Astrocyte of the cerebellum (primary cell): ENCODE data around the gene LCN6.
"Not testable (repeated sequence)": the region's sequence is repeated elsewhere in the genome, so short reads cannot be mapped to it uniquely, and the experiment has no call there.

Source experiments
- DNase-seq: peaks from one replicate; pipeline ENCODE4 v3.0.0-alpha.2; 2011; ENCODE audit warnings: low read depth
- H3K4me3 ChIP-seq: 2 replicates; pipeline ENCODE4 v1.5.1; 2011; ENCODE audit warnings: mild to moderate bottlenecking, low read depth, low read length, moderate library complexity
- CTCF ChIP-seq: IDR thresholded peaks from 2 replicates; pipeline ENCODE4 v1.5.1; 2012; ENCODE audit warnings: low read length, low read depth, moderate library complexity, mild to moderate bottlenecking; ENCODE audit errors: missing control alignments
- in situ Hi-C: cut with HindIII; loops from 2 replicates; pipeline ENCODE4 v1.10.0; 2017; ENCODE audit warnings: low sequenced_read_pairs

LCN6 gene

GRCh38 chr9:136717399-136717798, 30.9 kb downstream of the LCN6 start:
- no peak for DNase-seq
- in situ Hi-C loops, result no loop called here
- no peak overlapping the region for H3K4me3 ChIP-seq
- no peak for TF ChIP-seq CTCF

DNA sequence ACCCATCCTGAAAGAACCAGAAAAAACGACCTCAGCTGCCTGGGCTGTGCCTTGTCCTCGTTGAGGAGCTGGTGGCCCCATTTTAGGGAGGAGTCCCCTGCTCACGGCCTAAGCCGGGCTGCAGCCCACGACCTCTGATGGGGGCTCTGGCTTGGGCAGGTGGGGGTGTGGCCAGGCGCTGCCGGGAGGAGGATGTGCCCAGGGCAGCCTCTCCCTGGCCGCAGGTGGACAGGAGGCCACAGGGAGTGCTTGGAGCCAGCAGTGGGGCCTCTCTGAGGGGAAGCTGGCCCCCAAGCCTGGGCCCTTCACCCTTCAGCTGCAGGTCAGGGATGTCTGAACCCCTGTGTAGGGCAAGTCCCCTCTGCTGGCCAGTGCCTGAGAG, 33.4 kb downstream of the LCN6 start:
- in situ Hi-C loops, result loop anchor here (5.0 kb wide), 1 partner anchor 52 kb away; no protein-coding TSS in a partner anchor
- DNase-seq, result no peak
- TF ChIP-seq CTCF, result no peak
- H3K4me3 ChIP-seq, result no peak overlapping the region

DNA sequence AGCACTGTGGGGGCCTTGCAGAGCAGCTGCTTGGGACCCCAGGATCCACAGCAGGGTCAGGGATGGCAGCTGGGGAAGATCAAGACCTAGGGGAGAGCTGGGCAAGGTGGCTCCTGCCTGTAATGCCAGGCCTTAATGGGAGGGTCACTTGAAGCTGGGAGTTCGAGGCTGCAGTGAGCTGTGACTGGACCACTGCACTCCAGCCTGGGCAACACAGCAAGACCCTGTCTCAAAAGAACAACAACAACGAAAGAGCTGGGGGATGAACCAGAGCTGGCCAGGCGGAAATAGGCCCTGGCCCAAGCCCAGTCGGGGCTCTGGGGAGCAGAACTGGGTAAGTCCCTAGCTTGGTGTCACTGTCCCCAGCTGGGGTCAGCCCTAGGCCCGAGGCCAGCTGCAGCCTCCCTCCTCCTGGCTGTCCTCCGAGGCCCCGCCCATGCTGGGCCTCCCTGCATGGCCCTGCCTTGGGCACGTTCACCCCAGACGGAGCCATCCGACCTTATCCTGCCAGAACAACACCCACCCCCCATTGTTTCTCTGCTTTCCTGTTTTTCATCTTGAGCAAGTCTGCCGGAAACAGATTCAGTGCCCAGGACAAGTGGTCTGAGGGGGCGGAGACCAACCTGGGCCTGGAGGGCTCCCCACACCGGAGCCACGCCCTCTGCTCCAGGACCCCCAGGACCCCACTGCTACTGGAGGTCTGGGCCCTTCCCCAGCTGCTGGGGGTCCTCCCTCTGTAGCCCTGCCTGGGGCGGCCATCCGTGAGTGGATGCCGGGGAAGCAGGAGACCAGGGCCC, 34.0 kb downstream of the LCN6 start:
- in situ Hi-C loops, result loop anchor here (5.0 kb wide), 1 partner anchor 53 kb away; no protein-coding TSS in a partner anchor
- no peak for TF ChIP-seq CTCF
- H3K4me3 ChIP-seq, result no peak overlapping the region
- DNase-seq, result no peak

DNA sequence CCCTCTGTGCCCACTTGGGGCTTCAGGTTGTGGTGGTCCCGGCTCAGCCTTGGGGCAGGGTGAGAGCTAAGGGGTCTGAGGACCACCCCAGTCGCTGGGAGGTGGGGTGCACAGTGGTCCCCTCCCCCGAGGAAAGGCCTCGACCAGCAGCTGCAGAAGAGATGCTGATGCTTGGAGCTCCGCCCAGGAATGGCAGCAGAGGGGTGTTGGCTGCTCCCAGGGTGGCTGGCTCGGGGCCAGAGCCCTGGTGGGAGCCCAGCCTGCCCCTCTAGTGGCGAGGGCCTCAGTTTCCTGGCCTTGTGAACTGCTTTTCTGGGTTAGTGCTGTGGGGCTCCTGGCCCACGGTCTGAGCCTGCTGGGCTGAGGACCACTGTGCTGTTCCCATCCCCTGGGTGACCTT, 34.8 kb downstream of the LCN6 start:
- H3K4me3 ChIP-seq, result peak overlapping the region; percentile 47
- TF ChIP-seq CTCF, result no peak
- DNase-seq, result no peak
- in situ Hi-C loops, result loop anchor here (5.0 kb wide), 1 partner anchor 54 kb away; no protein-coding TSS in a partner anchor

DNA sequence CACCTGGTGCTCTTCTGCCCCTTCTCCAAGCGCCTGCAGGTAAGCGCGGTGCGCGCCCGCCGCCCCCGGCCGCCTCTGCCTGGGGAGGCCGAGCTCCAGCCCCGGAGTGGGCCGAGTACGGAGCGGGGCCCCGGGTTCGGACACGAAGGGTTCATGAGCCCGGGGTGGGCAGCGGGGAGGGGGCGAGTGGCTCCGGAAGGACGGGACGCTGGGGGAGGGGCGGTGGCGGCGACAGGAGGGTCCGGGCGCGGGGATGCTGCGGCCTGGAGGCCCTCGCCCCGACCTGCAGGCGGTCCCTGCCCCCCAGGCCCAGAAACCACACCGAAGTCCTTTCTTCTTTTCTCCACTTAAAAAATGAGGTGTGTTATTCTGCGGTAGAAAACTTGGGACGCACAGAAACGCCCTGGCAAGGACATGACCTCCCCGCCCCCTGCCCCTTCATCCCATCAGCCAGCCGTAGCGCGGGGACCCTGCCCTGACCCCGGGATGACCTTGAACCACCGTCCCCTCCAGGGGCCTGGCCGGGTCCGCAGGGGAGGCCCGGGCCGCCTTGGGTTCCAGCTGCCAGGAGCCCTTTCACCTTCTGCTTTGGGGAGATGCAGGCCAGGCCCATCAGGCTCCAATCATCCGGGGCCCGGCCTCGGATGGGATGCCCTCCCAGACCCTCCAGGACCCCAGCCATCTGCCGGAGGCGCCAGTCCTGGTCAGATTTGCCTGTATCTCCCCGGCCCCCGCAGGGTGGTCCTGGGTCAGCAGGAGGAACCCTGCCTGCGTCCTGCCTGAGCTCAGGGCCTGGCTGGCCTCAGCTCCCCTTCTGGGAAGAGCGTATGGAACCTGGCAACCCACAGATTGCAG, 35.4 kb downstream of the LCN6 start:
- peak overlapping the region; percentile 47 for H3K4me3 ChIP-seq
- no peak for TF ChIP-seq CTCF
- DNase-seq, result no peak
- in situ Hi-C loops, result loop anchor here (5.0 kb wide), 1 partner anchor 54 kb away; no protein-coding TSS in a partner anchor

DNA sequence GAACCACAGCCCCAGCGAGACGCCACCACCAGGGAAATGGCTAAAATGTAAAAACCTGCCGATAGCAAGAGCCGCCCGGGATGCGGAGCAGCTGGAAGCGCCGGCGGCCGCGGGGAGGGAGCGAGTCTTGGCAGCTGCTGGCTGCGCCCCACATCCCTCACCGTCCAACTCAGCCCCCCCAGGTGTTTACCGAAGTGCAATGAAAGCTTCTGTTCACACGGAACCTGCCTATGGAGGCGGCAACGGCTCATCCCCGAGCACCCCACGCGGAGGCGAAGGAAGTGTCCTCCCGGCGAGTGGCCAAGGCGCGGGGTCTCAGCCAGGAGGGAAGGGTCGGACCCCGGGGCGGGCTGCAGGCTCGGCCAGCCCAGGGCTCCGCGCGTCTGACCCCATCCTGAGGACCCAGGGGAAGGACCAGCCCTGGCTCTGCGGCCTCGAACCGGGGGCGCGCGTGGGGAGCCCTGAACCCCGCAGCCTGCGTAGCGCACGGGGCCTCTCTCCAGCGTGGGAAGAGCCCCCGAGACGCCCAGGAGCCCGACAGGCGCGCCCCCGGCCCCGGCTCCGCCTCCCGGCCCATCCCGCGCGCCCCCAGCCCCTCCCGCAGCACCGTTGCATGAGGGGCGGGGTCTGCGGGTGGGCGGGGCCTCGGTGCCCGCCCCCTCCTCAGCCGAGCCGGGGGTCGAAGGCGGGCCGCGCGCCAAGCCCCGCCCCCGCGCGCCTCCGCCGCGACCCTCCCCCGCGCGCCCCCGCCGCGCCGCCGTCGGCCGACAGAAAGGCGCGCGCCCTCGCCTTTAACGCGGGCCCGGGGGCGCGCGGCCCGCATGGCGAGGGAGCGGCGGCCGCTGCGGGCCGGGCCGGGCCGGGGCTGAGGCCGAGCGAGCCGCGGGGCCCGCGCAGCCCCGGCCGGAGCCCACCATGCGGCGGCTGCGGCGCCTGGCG, 36.3 kb downstream of the LCN6 start, which contains the start of gene DIPK1B:
TSS of gene DIPK1B (plus strand) at position 822 of the 939 bp plus-strand sequence. CDS start at position 916, 94 bp downstream.
- no peak for DNase-seq
- in situ Hi-C loops, result loop anchor here (5.0 kb wide), 1 partner anchor 55 kb away; no protein-coding TSS in a partner anchor
- no peak for TF ChIP-seq CTCF
- H3K4me3 ChIP-seq, result peak within 1 kb of the TSS; percentile 47

GRCh38 chr9:136711219-136711648, 37.1 kb downstream of the LCN6 start:
- in situ Hi-C loops, result loop anchor here (5.0 kb wide), 1 partner anchor 56 kb away; no protein-coding TSS in a partner anchor
- DNase-seq, H3K4me3 ChIP-seq: not testable (repeated sequence)
